Left lung (tissue), 10 donors: Measurements from ENCODE around the gene HERC3. TPM values are rescaled to one million over a fixed set of nuclear protein-coding genes. Genes with fewer than 3 reads are reported as not detected.

Source experiments
- ATAC-seq: fragments of 200-7000 bp; cut with Tn5 transposase; one replicate; pipeline ENCODE4 v1.9.1; 2020; ENCODE audit warnings: moderate library complexity
- DNase-seq, 4 donors: peaks; one replicate each; pipeline ENCODE4 v3.0.0-alpha.2; 2013 to 2020
- H3K27ac ChIP-seq, 2 donors: fragments of 200-600 bp; sonication (generic) in 1 of 2; one replicate each; pipeline versions ENCODE4 v1.5.0 to v1.8.0; 2020 to 2021
- H3K27me3 ChIP-seq, 2 donors: fragments of 200-600 bp; sonication (generic) in 1 of 2; one replicate each; pipeline versions ENCODE4 v1.5.0 to v1.8.0; 2020 to 2021
- H3K36me3 ChIP-seq, 2 donors: fragments of 200-600 bp; sonication (generic) in 1 of 2; one replicate each; pipeline versions ENCODE4 v1.5.0 to v1.8.0; 2020 to 2021
- H3K4me1 ChIP-seq, 2 donors: fragments of 200-600 bp; one replicate each; pipeline ENCODE4 v1.8.0; 2021
- H3K4me3 ChIP-seq, 2 donors: fragments of 200-600 bp; sonication (generic) in 1 of 2; one replicate each; pipeline versions ENCODE4 v1.5.0 to v1.8.0; 2020 to 2021; ENCODE audit warnings: mild to moderate bottlenecking in 1 of 2
- H3K9me3 ChIP-seq, 2 donors: fragments of 200-600 bp; sonication (generic) in 1 of 2; one replicate each; pipeline versions ENCODE4 v1.5.0 to v1.8.0; 2020 to 2021
- CTCF ChIP-seq, 2 donors: fragments of 200-600 bp; sonication (generic) in 1 of 2; IDR thresholded peaks; one replicate each; pipeline versions ENCODE4 v1.5.0 to v1.8.0; 2021; ENCODE audit warnings: antibody characterized with exemption in 2 of 2
- intact Hi-C, 2 donors: fragments of 100-400 bp; cut with DNase I; formaldehyde crosslinking; loops; one replicate each; pipeline versions ENCODE4 v1.11.2 to v1.14.2; 2022
- polyA plus RNA-seq, 6 donors: library from polyadenylated mRNA; unstranded; fragments of 120-200 nt; gene quantifications; one replicate each; pipeline ENCODE4 v1.2.1, GENCODE V29; 2013; ENCODE audit not compliant: insufficient read length in 6 of 6
- total RNA-seq, 2 donors: library from RNA; stranded (reverse); fragmentation: NEBNext Ultra II Directional; extraction: Animal tissue kit (Norgen Biotek cat#: 25700); gene quantifications; one replicate each; pipeline ENCODE4 v1.2.1, GENCODE V29; 2021
- donor health status: DM: no; HTN: yes; CAD: no.
- donor health status: DM: no; HTN: no; CAD: no.

HERC3 gene
- total and polyA plus RNA-seq, 8 donors: 17.1 to 43.8 (median 22.2) TPM

GRCh38 chr4:88645994-88646393, 53.7 kb downstream of the HERC3 start:
- H3K9me3 ChIP-seq: peaks cover 0 to 12% of the 10 kb centered on the region in 2 donors
- no peak overlapping the region for H3K27ac ChIP-seq
- no peaks in the 10 kb centered on the region for H3K27me3 ChIP-seq
- no peak for TF ChIP-seq CTCF (IDR thresholded peaks at IDR 0.05)
- DNase-seq (no peak), ATAC-seq (no peak)
- no peak overlapping the region for H3K4me3 ChIP-seq
- no peaks in the 10 kb centered on the region for H3K4me1 ChIP-seq
- intact Hi-C loops: no loop called here
- no peaks in the 10 kb centered on the region for H3K36me3 ChIP-seq

- no peak for DNase-seq
- Histone ChIP-seq H3K9me3 (peaks cover 0 to 12% of the 10 kb centered on the region in 2 donors), H3K27ac (no peak overlapping the region), H3K4me1 (no peaks in the 10 kb centered on the region), H3K27me3 (no peaks in the 10 kb centered on the region), H3K4me3 (no peak overlapping the region), H3K36me3 (no peaks in the 10 kb centered on the region)
- intact Hi-C loops: no loop called here
- peak; percentile 73 for ATAC-seq
- no peak for TF ChIP-seq CTCF (IDR thresholded peaks at IDR 0.05)
These were observed 54.4 kb downstream of the HERC3 start for GRCh38 chr4:88646528-88647280.

- DNase-seq (no peak), ATAC-seq (no peak)
- Histone ChIP-seq H3K27me3 (no peaks in the 10 kb centered on the region), H3K9me3 (no peaks in the 10 kb centered on the region), H3K4me1 (no peaks in the 10 kb centered on the region), H3K4me3 (no peak overlapping the region), H3K27ac (no peak overlapping the region), H3K36me3 (peaks cover 0 to 10% of the 10 kb centered on the region in 2 donors)
- no peak for TF ChIP-seq CTCF (IDR thresholded peaks at IDR 0.05)
- intact Hi-C loops: no loop called here
These were observed 57.4 kb downstream of the HERC3 start for GRCh38 chr4:88649716-88650115.

- no peak overlapping the region for H3K27ac ChIP-seq
- H3K4me1 ChIP-seq: no peaks in the 10 kb centered on the region
- ATAC-seq (no peak), DNase-seq (no peak)
- no peaks in the 10 kb centered on the region for H3K27me3 ChIP-seq
- no peak for TF ChIP-seq CTCF (IDR thresholded peaks at IDR 0.05)
- H3K9me3 ChIP-seq: no peaks in the 10 kb centered on the region
- intact Hi-C loops: no loop called here
- peaks cover 0 to 35% of the 10 kb centered on the region in 2 donors for H3K36me3 ChIP-seq
- H3K4me3 ChIP-seq: no peak overlapping the region
These were observed 61.2 kb downstream of the HERC3 start for GRCh38 chr4:88653371-88653946.

- Histone ChIP-seq H3K27me3 (no peaks in the 10 kb centered on the region), H3K27ac (no peak overlapping the region), H3K36me3 (peaks cover 0 to 40% of the 10 kb centered on the region in 2 donors), H3K4me3 (no peak overlapping the region), H3K9me3 (no peaks in the 10 kb centered on the region), H3K4me1 (no peaks in the 10 kb centered on the region)
- intact Hi-C loops: no loop called here
- no peak for TF ChIP-seq CTCF (IDR thresholded peaks at IDR 0.05)
- ATAC-seq (no peak), DNase-seq (no peak)
These were observed 62.9 kb downstream of the HERC3 start for GRCh38 chr4:88655226-88655625.
